Diencephalon (tissue), 1 donor: Measurements from ENCODE around the gene PIGP. TPM values are rescaled to one million over a fixed set of nuclear protein-coding genes. Genes with fewer than 3 reads are reported as not detected.

Source experiments
- small RNA-seq: library from RNA; depleted of rRNA; stranded (forward); fragments of <200 nt; gene quantifications from one replicate; pipeline ENCODE3, GENCODE V24; 2014
- total RNA-seq: library from RNA; depleted of rRNA; stranded (reverse); fragments of >200 nt; gene quantifications from one replicate; pipeline ENCODE4 v1.2.3, GENCODE V29; 2014

PIGP gene
- total RNA-seq: 5.1 TPM

GRCh38 chr21:37072988-37073416, at the start of gene PIGP, which contains the start of gene TTC3:
Gene PIGP, minus strand, starts transcription at chr21:37073071. Its CDS starts 556 bp downstream, at chr21:37072515.
Gene TTC3, plus strand, starts transcription at chr21:37073254. Its CDS starts 14,004 bp downstream, at chr21:37087258.

Small RNA genes lying within 50 kb of the gene (small RNA-seq; reads per million reads assigned to genes)
- not detected for gene RNU6-696P

Other genes with a start within 250 kb of the PIGP start
- gene HLCS, start 106.4 kb downstream of the PIGP start, total RNA-seq: 34.6 TPM
- gene RIPPLY3, start 66.4 kb downstream of the PIGP start, total RNA-seq: 0.23 TPM
- gene TTC3, start 183 bp upstream of the PIGP start, total RNA-seq: 632 TPM
- gene VPS26C, start 194.3 kb upstream of the PIGP start, total RNA-seq: 44.8 TPM